ENCODE results near the gene EPHB2. TPM values are rescaled to one million over a fixed set of nuclear protein-coding genes. Genes with fewer than 3 reads are reported as not detected.

EPHB2 gene
- total RNA-seq, 2 experiments from 2014 or later, result 0.59 TPM; not detected in 1

GRCh38 chr1:22864886-22865285 lies 154.2 kb downstream of the EPHB2 start:
- ChIA-PET POLR2A (interaction anchor here (0.9 kb wide), 1 partner anchor 553 kb away, joined by 4 read pairs; no protein-coding TSS in a partner anchor), CTCF (ENCODE audit: unreplicated experiment) (no interaction called here)
- no peak overlapping the region for H3K27ac ChIP-seq (ENCODE audit: low read depth, low read length, poor library complexity, severe bottlenecking)
- H3K36me3 ChIP-seq (ENCODE audit: insufficient read depth, low read length), result no peaks in the 10 kb centered on the region
- TF ChIP-seq EZH2phosphoT487 (IDR thresholded peaks at IDR 0.05; ENCODE audit: borderline replicate concordance, low read depth, low read length) (no peak), CTCF (conservative IDR thresholded peaks at IDR 0.05; ENCODE audit: low read length) (no peak)
- no TSS peak for BruUV-seq (replicated peaks)
- no peak overlapping the region for H3K4me2 ChIP-seq (ENCODE audit: low read length)
- no peaks in the 10 kb centered on the region for H3K9me3 ChIP-seq (ENCODE audit: low read length)
- no peaks in the 10 kb centered on the region for H3K9me2 ChIP-seq (ENCODE audit: insufficient read depth, low read length)
- no peak overlapping the region for H2AFZ ChIP-seq (ENCODE audit: low read length)
- no peaks in the 10 kb centered on the region for H4K20me1 ChIP-seq (ENCODE audit: insufficient read depth, low read length)
- no peaks in the 10 kb centered on the region for H3K4me1 ChIP-seq (ENCODE audit: insufficient read depth, low read length, poor library complexity, severe bottlenecking)
- DNase-seq (ENCODE audit: low spot score), result no peak
- H3K79me2 ChIP-seq (ENCODE audit: insufficient read depth, low read depth, low read length), result no peaks in the 10 kb centered on the region
- intact Hi-C loops (cut with micrococcal nuclease; ENCODE audit: unreplicated experiment), result no loop called here
- H3K4me3 ChIP-seq (ENCODE audit: low read depth, low read length, poor library complexity, severe bottlenecking), result no peak overlapping the region

GRCh38 chr1:22865736-22866135 lies 155.1 kb downstream of the EPHB2 start:
- H3K4me1 ChIP-seq (ENCODE audit: insufficient read depth, low read length, poor library complexity, severe bottlenecking), result no peaks in the 10 kb centered on the region
- no peak for DNase-seq (ENCODE audit: low spot score)
- no peaks in the 10 kb centered on the region for H3K9me2 ChIP-seq (ENCODE audit: insufficient read depth, low read length)
- H3K9me3 ChIP-seq (ENCODE audit: low read length), result no peaks in the 10 kb centered on the region
- no peak overlapping the region for H2AFZ ChIP-seq (ENCODE audit: low read length)
- no peak overlapping the region for H3K4me2 ChIP-seq (ENCODE audit: low read length)
- H3K4me3 ChIP-seq (ENCODE audit: low read depth, low read length, poor library complexity, severe bottlenecking), result no peak overlapping the region
- TF ChIP-seq CTCF (conservative IDR thresholded peaks at IDR 0.05; ENCODE audit: low read length) (no peak), EZH2phosphoT487 (IDR thresholded peaks at IDR 0.05; ENCODE audit: borderline replicate concordance, low read depth, low read length) (no peak)
- no peaks in the 10 kb centered on the region for H4K20me1 ChIP-seq (ENCODE audit: insufficient read depth, low read length)
- intact Hi-C loops (cut with micrococcal nuclease; ENCODE audit: unreplicated experiment), result no loop called here
- BruUV-seq (replicated peaks), result no TSS peak
- POLR2A ChIA-PET, result no interaction called here
- no peak overlapping the region for H3K27ac ChIP-seq (ENCODE audit: low read depth, low read length, poor library complexity, severe bottlenecking)
- H3K79me2 ChIP-seq (ENCODE audit: insufficient read depth, low read depth, low read length), result no peaks in the 10 kb centered on the region
- CTCF ChIA-PET (ENCODE audit: unreplicated experiment), result no interaction called here
- H3K36me3 ChIP-seq (ENCODE audit: insufficient read depth, low read length), result no peaks in the 10 kb centered on the region

GRCh38 chr1:22866868-22867267 lies 156.2 kb downstream of the EPHB2 start:
- H4K20me1 ChIP-seq (ENCODE audit: insufficient read depth, low read length), result no peaks in the 10 kb centered on the region
- CTCF ChIA-PET (ENCODE audit: unreplicated experiment), result no interaction called here
- H3K79me2 ChIP-seq (ENCODE audit: insufficient read depth, low read depth, low read length), result no peaks in the 10 kb centered on the region
- H3K9me2 ChIP-seq (ENCODE audit: insufficient read depth, low read length), result no peaks in the 10 kb centered on the region
- H3K4me2 ChIP-seq (ENCODE audit: low read length), result no peak overlapping the region
- no peak for DNase-seq (ENCODE audit: low spot score)
- intact Hi-C loops (cut with micrococcal nuclease; ENCODE audit: unreplicated experiment), result no loop called here
- no peak overlapping the region for H3K4me3 ChIP-seq (ENCODE audit: low read depth, low read length, poor library complexity, severe bottlenecking)
- H3K9me3 ChIP-seq (ENCODE audit: low read length), result no peaks in the 10 kb centered on the region
- no peak overlapping the region for H3K27ac ChIP-seq (ENCODE audit: low read depth, low read length, poor library complexity, severe bottlenecking)
- POLR2A ChIA-PET, result no interaction called here
- no peaks in the 10 kb centered on the region for H3K36me3 ChIP-seq (ENCODE audit: insufficient read depth, low read length)
- H2AFZ ChIP-seq (ENCODE audit: low read length), result no peak overlapping the region
- no peaks in the 10 kb centered on the region for H3K4me1 ChIP-seq (ENCODE audit: insufficient read depth, low read length, poor library complexity, severe bottlenecking)
- no peak for TF ChIP-seq CTCF (conservative IDR thresholded peaks at IDR 0.05; ENCODE audit: low read length)
- TF ChIP-seq EZH2phosphoT487 (IDR thresholded peaks at IDR 0.05; ENCODE audit: borderline replicate concordance, low read depth, low read length), result no peak
- BruUV-seq (replicated peaks), result no TSS peak
